H9 (cell line): ENCODE measurements around the gene MYCBPAP. TPM values are rescaled to one million over a fixed set of nuclear protein-coding genes. Genes with fewer than 3 reads are reported as not detected.

Source experiments
- DNase-seq: peaks from one replicate; pipeline ENCODE4 v3.0.0-alpha.2; 2017
- H2AFZ ChIP-seq: one replicate; pipeline ENCODE4 v1.6.1; 2013; ENCODE audit warnings: mild to moderate bottlenecking, low read length, control low read depth, moderate library complexity
- H2AK5ac ChIP-seq: 2 replicates; pipeline ENCODE4 v1.6.1; 2013; ENCODE audit warnings: low read length, control low read depth, mixed read lengths; ENCODE audit not compliant: insufficient read length
- H2BK120ac ChIP-seq: one replicate; pipeline ENCODE4 v1.6.1; 2013; ENCODE audit warnings: low read depth, mild to moderate bottlenecking, low read length, control low read depth, inconsistent platforms; ENCODE audit not compliant: poor library complexity, severe bottlenecking
- H2BK12ac ChIP-seq: 2 replicates; pipeline ENCODE4 v1.6.1; 2013; ENCODE audit warnings: low read length, control low read depth, mixed read lengths, low read depth; ENCODE audit not compliant: insufficient read length
- H2BK15ac ChIP-seq: 2 replicates; pipeline ENCODE4 v1.6.1; 2013; ENCODE audit warnings: low read depth, low read length, control low read depth
- H2BK20ac ChIP-seq: one replicate; pipeline ENCODE4 v1.6.1; 2013; ENCODE audit warnings: low read depth, mild to moderate bottlenecking, low read length, control low read depth, inconsistent platforms; ENCODE audit not compliant: poor library complexity, severe bottlenecking
- H2BK5ac ChIP-seq: 2 replicates; pipeline ENCODE4 v1.6.1; 2013; ENCODE audit warnings: low read length, control low read depth, mixed read lengths; ENCODE audit not compliant: insufficient read length
- H3K14ac ChIP-seq: 2 replicates; pipeline ENCODE4 v1.6.1; 2013; ENCODE audit warnings: low read length, control low read depth; ENCODE audit not compliant: insufficient read depth
- H3K18ac ChIP-seq: 2 replicates; pipeline ENCODE4 v1.6.1; 2013; ENCODE audit warnings: low read depth, mild to moderate bottlenecking, mixed read lengths, low read length, control low read depth; ENCODE audit not compliant: insufficient read length
- H3K23ac ChIP-seq: 2 replicates; pipeline ENCODE4 v1.6.1; 2013; ENCODE audit warnings: low read length, control low read depth, mixed read lengths, low read depth; ENCODE audit not compliant: insufficient read length
- H3K23me2 ChIP-seq: 2 replicates; pipeline ENCODE4 v1.6.1; 2013; ENCODE audit warnings: low read depth, mild to moderate bottlenecking, mixed read lengths, low read length, control low read depth; ENCODE audit not compliant: insufficient read length, poor library complexity, severe bottlenecking
- H3K27ac ChIP-seq: 2 replicates; pipeline ENCODE4 v1.5.1; 2013; ENCODE audit warnings: low read length, control low read depth, mixed read lengths, low read depth; ENCODE audit not compliant: insufficient read length
- H3K27me3 ChIP-seq: 2 replicates; pipeline ENCODE4 v1.6.1; 2013; ENCODE audit warnings: low read length, control low read depth, inconsistent platforms; ENCODE audit not compliant: insufficient read depth
- H3K4ac ChIP-seq: 2 replicates; pipeline ENCODE4 v1.6.1; 2013; ENCODE audit warnings: low read depth, mild to moderate bottlenecking, control low read depth, inconsistent platforms, low read length, moderate library complexity
- H3K4me1 ChIP-seq: 2 replicates; pipeline ENCODE4 v1.6.1; 2013; ENCODE audit warnings: low read length, control low read depth, inconsistent platforms; ENCODE audit not compliant: insufficient read depth
- H3K4me2 ChIP-seq: 2 replicates; pipeline ENCODE4 v1.6.1; 2013; ENCODE audit warnings: low read length, control low read depth, mixed read lengths; ENCODE audit not compliant: insufficient read length, insufficient read depth
- H3K56ac ChIP-seq: 2 replicates; pipeline ENCODE4 v1.6.1; 2013; ENCODE audit warnings: low read depth, mild to moderate bottlenecking, mixed read lengths, low read length, control low read depth; ENCODE audit not compliant: insufficient read length
- H3K79me1 ChIP-seq: 2 replicates; pipeline ENCODE4 v1.6.1; 2013; ENCODE audit warnings: low read depth, mild to moderate bottlenecking, moderate library complexity, low read length, control low read depth, inconsistent platforms; ENCODE audit not compliant: insufficient read depth, poor library complexity, severe bottlenecking
- H3K79me2 ChIP-seq: 2 replicates; pipeline ENCODE4 v1.6.1; 2013; ENCODE audit warnings: low read length, control low read depth, inconsistent platforms; ENCODE audit not compliant: insufficient read depth
- H3K9ac ChIP-seq: 2 replicates; pipeline ENCODE4 v1.6.1; 2013; ENCODE audit warnings: low read length, control low read depth, mixed read lengths; ENCODE audit not compliant: insufficient read length; ENCODE audit errors: extremely low read depth
- H3K9me3 ChIP-seq: one replicate; pipeline ENCODE4 v1.6.1; 2013; ENCODE audit warnings: low read depth, low read length, inconsistent platforms; ENCODE audit not compliant: control insufficient read depth
- H3T11ph ChIP-seq: one replicate; pipeline ENCODE4 v1.6.1; 2013; ENCODE audit warnings: mild to moderate bottlenecking, low read length, control low read depth, inconsistent platforms
- H4K20me1 ChIP-seq: one replicate; pipeline ENCODE4 v1.6.1; 2013; ENCODE audit not compliant: control insufficient read depth, insufficient read length, insufficient read depth
- H4K5ac ChIP-seq: 2 replicates; pipeline ENCODE4 v1.6.1; 2013; ENCODE audit warnings: low read depth, mild to moderate bottlenecking, mixed read lengths, low read length, control low read depth; ENCODE audit not compliant: insufficient read length
- H4K8ac ChIP-seq: replicated peaks from 2 replicates; pipeline ENCODE4 v1.6.1; 2013; ENCODE audit warnings: low read length, control low read depth, mixed read lengths, low read depth; ENCODE audit not compliant: insufficient read length
- H4K91ac ChIP-seq: 2 replicates; pipeline ENCODE4 v1.6.1; 2013; ENCODE audit warnings: low read depth, mild to moderate bottlenecking, moderate library complexity, mixed read lengths, low read length, control low read depth; ENCODE audit not compliant: insufficient read length
- H3K27ac Mint-ChIP-seq, 3 experiments: 2 replicates in 2 of 3; 3 replicates in 1 of 3; pipeline ENCODE4 v1.8.0; 2020 to 2021; ENCODE audit warnings: mixed read lengths in 3 of 3, mild to moderate bottlenecking in 1 of 3, moderate library complexity in 1 of 3
- H3K27me3 Mint-ChIP-seq: 2 replicates; pipeline ENCODE4 v1.8.0; 2021; ENCODE audit warnings: low read depth, mild to moderate bottlenecking, moderate library complexity, mixed read lengths
- H3K36me3 Mint-ChIP-seq, 3 experiments: 2 replicates in 2 of 3; 3 replicates in 1 of 3; pipeline ENCODE4 v1.8.0; 2020 to 2021; ENCODE audit warnings: low read depth in 3 of 3, mixed read lengths in 3 of 3; ENCODE audit not compliant: insufficient read depth in 1 of 3
- H3K4me1 Mint-ChIP-seq, 2 experiments: 2 replicates each; pipeline ENCODE4 v1.8.0; 2020; ENCODE audit warnings: mixed read lengths in 2 of 2
- H3K4me3 Mint-ChIP-seq, 2 experiments: 2 replicates in 1 of 2; 3 replicates in 1 of 2; pipeline ENCODE4 v1.8.0; 2020 to 2021; ENCODE audit warnings: mild to moderate bottlenecking in 2 of 2, mixed read lengths in 2 of 2, moderate library complexity in 1 of 2
- H3K9me3 Mint-ChIP-seq, 2 experiments: 2 replicates in 1 of 2; 3 replicates in 1 of 2; pipeline ENCODE4 v1.8.0; 2020; ENCODE audit warnings: mild to moderate bottlenecking in 2 of 2, mixed read lengths in 2 of 2, moderate library complexity in 1 of 2
- CTCF ChIP-seq: fragments of 200-600 bp; sonication (generic); conservative IDR thresholded peaks from 3 replicates; pipeline ENCODE4 v1.8.0; 2021; ENCODE audit warnings: antibody characterized with exemption, mild to moderate bottlenecking
- WGBS: extraction: QIAGEN DNeasy Blood & Tissue Kit; methylation state at CpG from one replicate; pipeline ENCODE4 v1.1.7; 2013; ENCODE audit warnings: missing lambda C conversion rate, low lambda C conversion rate, mixed read lengths; ENCODE audit not compliant: insufficient read length; ENCODE audit errors: extremely low coverage; 5-methylcytosine and 5-hydroxymethylcytosine counted together
- total RNA-seq: library from RNA; stranded (reverse); gene quantifications from 2 replicates; pipeline ENCODE4 v1.2.1, GENCODE V29; 2021

Gene MYCBPAP
- total RNA-seq, 1 experiment from 2014 or later = 1.7 TPM

DNA sequence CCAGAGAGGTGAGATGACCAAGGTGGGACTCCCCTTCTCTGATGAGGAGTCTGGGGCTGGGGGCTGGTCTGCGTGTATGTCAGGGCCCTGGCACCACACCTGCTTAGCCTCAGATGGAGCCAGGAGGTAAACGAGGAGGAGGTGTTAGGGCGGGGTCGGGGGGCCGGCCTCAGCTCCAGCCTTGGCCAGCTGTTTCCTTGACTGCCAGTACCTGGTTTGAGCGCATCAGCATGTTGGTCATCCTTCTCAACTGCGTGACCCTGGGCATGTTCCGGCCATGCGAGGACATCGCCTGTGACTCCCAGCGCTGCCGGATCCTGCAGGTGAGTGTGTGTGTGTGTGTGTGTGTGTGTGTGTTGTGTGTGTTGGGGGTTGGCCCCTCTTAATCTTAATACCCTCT lies 60.4 kb downstream of the MYCBPAP start:
- peaks cover 0 to 5% (median 2%) of the 10 kb centered on the region in 3 experiments; a peak in 2 of 7 replicates for H3K36me3 Mint-ChIP-seq
- H3K14ac ChIP-seq = no peak overlapping the region
- H2BK20ac ChIP-seq = no peak overlapping the region
- H3K79me1 ChIP-seq = no peaks in the 10 kb centered on the region
- WGBS = no CpG with 5 or more reads among the region's 12 CpGs
- no peaks in the 10 kb centered on the region for H3K9me3 Mint-ChIP-seq
- no peak overlapping the region for H2BK5ac ChIP-seq
- H3K4me1 ChIP-seq = peaks cover 2% of the 10 kb centered on the region; the same call in 1 of the 2 replicates
- H2BK12ac ChIP-seq = no peak overlapping the region
- H2AFZ ChIP-seq = no peak overlapping the region
- no peak overlapping the region for H3K4ac ChIP-seq
- H3K4me1 Mint-ChIP-seq = peaks cover 33 to 58% of the 10 kb centered on the region in 2 experiments
- H3K4me3 Mint-ChIP-seq = no peak overlapping the region; a peak in 1 of 5 replicates
- no peak overlapping the region for H3K27ac ChIP-seq
- TF ChIP-seq CTCF = no peak
- H4K91ac ChIP-seq = no peak overlapping the region
- no peak overlapping the region for H4K5ac ChIP-seq
- H3K56ac ChIP-seq = no peak overlapping the region
- H3K9me3 ChIP-seq = no peaks in the 10 kb centered on the region
- H2BK15ac ChIP-seq = no peak overlapping the region
- no peaks in the 10 kb centered on the region for H3K23me2 ChIP-seq
- no peak overlapping the region for H3K23ac ChIP-seq
- H3K18ac ChIP-seq = no peak overlapping the region
- H2AK5ac ChIP-seq = no peak overlapping the region
- no peak overlapping the region for H2BK120ac ChIP-seq
- no peak overlapping the region for H3K27ac Mint-ChIP-seq
- no peaks in the 10 kb centered on the region for H4K20me1 ChIP-seq
- no peak overlapping the region for H3K9ac ChIP-seq
- no peak for DNase-seq
- H3K4me2 ChIP-seq = no peak overlapping the region
- H3K79me2 ChIP-seq = no peaks in the 10 kb centered on the region
- peaks cover 21% of the 10 kb centered on the region; the same call in 1 of the 2 replicates for H3K27me3 ChIP-seq
- H4K8ac ChIP-seq = no peak overlapping the region
- H3T11ph ChIP-seq = no peak overlapping the region
- peaks cover 57% of the 10 kb centered on the region for H3K27me3 Mint-ChIP-seq
